Liver (tissue), 9 donors: ENCODE measurements around the gene LPAR3. TPM values are rescaled to one million over a fixed set of nuclear protein-coding genes. Genes with fewer than 3 reads are reported as not detected.

Source experiments
- DNase-seq: peaks from one replicate; pipeline ENCODE4 v3.0.0-alpha.2; 2017; ENCODE audit warnings: low spot score
- H3K27ac ChIP-seq, 2 donors: one replicate each; pipeline ENCODE4 v1.7.0; 2013; ENCODE audit warnings: inconsistent platforms in 2 of 2, low read length in 2 of 2, control low read depth in 1 of 2, low read depth in 1 of 2, mild to moderate bottlenecking in 1 of 2
- H3K27me3 ChIP-seq, 4 donors: one replicate each; pipeline versions ENCODE4 v1.6.1 to v1.7.0; 2013; ENCODE audit warnings: low read length in 3 of 4, inconsistent platforms in 1 of 4, mild to moderate bottlenecking in 1 of 4, moderate library complexity in 1 of 4; ENCODE audit not compliant: control insufficient read depth in 4 of 4, insufficient read depth in 4 of 4
- H3K36me3 ChIP-seq, 4 donors: one replicate each; pipeline versions ENCODE4 v1.6.1 to v1.7.0; 2013; ENCODE audit warnings: low read length in 3 of 4, mild to moderate bottlenecking in 3 of 4, low read depth in 1 of 4, moderate library complexity in 1 of 4; ENCODE audit not compliant: control insufficient read depth in 4 of 4, insufficient read depth in 3 of 4
- H3K4me1 ChIP-seq, 4 donors: one replicate each; pipeline versions ENCODE4 v1.6.1 to v1.7.0; 2013; ENCODE audit warnings: low read length in 3 of 4, mild to moderate bottlenecking in 3 of 4, moderate library complexity in 1 of 4; ENCODE audit not compliant: control insufficient read depth in 4 of 4, insufficient read depth in 4 of 4
- H3K4me3 ChIP-seq, 3 donors: one replicate each; pipeline versions ENCODE4 v1.6.1 to v1.7.0; 2013; ENCODE audit warnings: low read length in 3 of 3, control low read depth in 1 of 3, low read depth in 1 of 3, mild to moderate bottlenecking in 1 of 3
- H3K9ac ChIP-seq, 2 donors: one replicate each; pipeline ENCODE4 v1.7.0; 2013; ENCODE audit warnings: low read length in 2 of 2, mild to moderate bottlenecking in 2 of 2, moderate library complexity in 2 of 2, control low read depth in 1 of 2, low read depth in 1 of 2
- H3K9me3 ChIP-seq, 4 donors: one replicate each; pipeline versions ENCODE4 v1.6.1 to v1.7.0; 2013; ENCODE audit warnings: low read length in 3 of 4; ENCODE audit not compliant: control insufficient read depth in 4 of 4
- GABPA ChIP-seq, 2 donors: IDR thresholded peaks in 1 of 2; conservative IDR thresholded peaks in 1 of 2; 2 replicates each; pipeline ENCODE4 v1.6.1; 2016; ENCODE audit warnings: antibody characterized with exemption in 2 of 2, mild to moderate bottlenecking in 1 of 2, moderate library complexity in 1 of 2
- HNF4G ChIP-seq: IDR thresholded peaks from 2 replicates; pipeline ENCODE4 v1.6.1; 2016; ENCODE audit warnings: antibody characterized with exemption
- JUND ChIP-seq, 2 donors: IDR thresholded peaks; 2 replicates each; pipeline ENCODE4 v1.6.1; 2016; ENCODE audit warnings: antibody characterized with exemption in 2 of 2
- NR2F2 ChIP-seq: IDR thresholded peaks from 2 replicates; pipeline ENCODE4 v1.6.1; 2016; ENCODE audit warnings: antibody characterized with exemption
- RAD21 ChIP-seq, 2 donors: IDR thresholded peaks; 2 replicates each; pipeline ENCODE4 v1.6.1; 2016; ENCODE audit warnings: antibody characterized with exemption in 2 of 2, mild to moderate bottlenecking in 2 of 2
- RXRA ChIP-seq, 2 donors: IDR thresholded peaks; 2 replicates each; pipeline ENCODE4 v1.6.1; 2017 to 2018; ENCODE audit warnings: antibody characterized with exemption in 2 of 2, mild to moderate bottlenecking in 1 of 2
- SP1 ChIP-seq: IDR thresholded peaks from 2 replicates; pipeline ENCODE4 v1.6.1; 2018; ENCODE audit warnings: antibody characterized with exemption, mild to moderate bottlenecking
- TAF1 ChIP-seq: conservative IDR thresholded peaks from 2 replicates; pipeline ENCODE4 v1.6.1; 2016; ENCODE audit warnings: antibody characterized with exemption, mild to moderate bottlenecking
- WGBS: extraction: QIAGEN DNeasy Blood & Tissue Kit; methylation state at CpG from one replicate; pipeline ENCODE4 v1.1.7; 2013; 5-methylcytosine and 5-hydroxymethylcytosine counted together
- polyA plus RNA-seq, 2 donors: library from polyadenylated mRNA; stranded (reverse) in 1 of 2; unstranded in 1 of 2; fragments of 200-250 nt in 1 of 2; fragments of >200 nt in 1 of 2; fragmentation: Nextera tagmentation in 1 of 2; extraction: Ambion mirVana in 1 of 2; gene quantifications; one replicate each; pipeline versions ENCODE4 v1.2.1 to v1.2.3, GENCODE V29; 2013 to 2015
- total RNA-seq, 2 donors: library from RNA; depleted of rRNA; stranded (reverse); fragments of >200 nt; gene quantifications; one replicate each; pipeline ENCODE4 v1.2.3, GENCODE V29; 2014
- TF ChIP-seq, protein P1 (sequence below): IDR thresholded peaks from 2 replicates; pipeline ENCODE4 v1.6.1; 2016; ENCODE audit warnings: antibody characterized with exemption
- TF ChIP-seq, protein P2 (sequence below): IDR thresholded peaks from 2 replicates; pipeline ENCODE4 v1.6.1; 2016; ENCODE audit warnings: antibody characterized with exemption
- TF ChIP-seq, protein P3 (sequence below): IDR thresholded peaks from 2 replicates; pipeline ENCODE4 v1.6.1; 2016; ENCODE audit warnings: antibody characterized with exemption
- TF ChIP-seq, protein P4 (sequence below): fragments of 150-350 bp; IDR thresholded peaks from 2 replicates; pipeline ENCODE4 v1.5.1; 2017; ENCODE audit warnings: improper control_type of control experiment, low read depth, low read length; ENCODE audit not compliant: missing input control
- donor health status: healthy.
- donor health status: healthy.
- donor health status: healthy.
- donor health status: healthy.
- donor health status: healthy.

Gene LPAR3
- total and polyA plus RNA-seq, 4 donors, result 0.56 TPM; not detected in 3

DNA sequence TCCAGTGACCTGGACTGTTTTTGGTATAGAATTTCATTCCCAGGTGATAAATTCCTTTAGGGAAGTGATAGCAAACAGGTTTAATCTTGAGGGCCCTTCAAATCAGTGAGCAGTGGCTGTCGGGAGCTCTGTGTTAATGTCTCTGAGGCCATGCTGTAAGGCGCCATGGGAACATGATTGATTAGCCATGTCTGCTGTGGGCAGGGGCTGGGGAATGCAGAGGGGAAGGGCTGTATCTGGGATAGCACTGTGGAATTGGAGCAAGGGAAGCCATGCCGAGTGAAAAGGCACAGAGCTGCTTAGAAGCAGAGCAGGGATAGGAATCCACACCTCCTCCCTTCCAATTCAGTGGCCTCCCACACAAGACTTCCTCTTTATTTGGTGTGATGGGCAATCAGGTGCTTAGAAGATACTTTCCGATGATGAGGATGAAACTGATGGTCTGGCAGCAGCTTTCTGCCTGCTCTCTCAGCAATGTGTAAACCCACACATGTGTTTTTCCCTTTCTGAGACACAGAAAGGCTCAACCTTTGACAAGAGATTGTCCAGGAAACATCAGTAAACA is 119.0 kb downstream of the LPAR3 start:
- Histone ChIP-seq H3K9me3 (no peaks in the 10 kb centered on the region), H3K4me3 (no peak overlapping the region), H3K36me3 (no peaks in the 10 kb centered on the region), H3K4me1 (no peaks in the 10 kb centered on the region), H3K27me3 (no peaks in the 10 kb centered on the region), H3K27ac (no peak overlapping the region), H3K9ac (no peak overlapping the region)
- TF ChIP-seq SP1, result no peak
- no peak for TF ChIP-seq JUND (IDR thresholded peaks at IDR 0.05)
- TF ChIP-seq HNF4G, result no peak
- no peak for TF ChIP-seq RXRA (IDR thresholded peaks at IDR 0.05)
- TF ChIP-seq TAF1, result no peak
- TF ChIP-seq NR2F2, result no peak
- TF ChIP-seq, protein P1, sequence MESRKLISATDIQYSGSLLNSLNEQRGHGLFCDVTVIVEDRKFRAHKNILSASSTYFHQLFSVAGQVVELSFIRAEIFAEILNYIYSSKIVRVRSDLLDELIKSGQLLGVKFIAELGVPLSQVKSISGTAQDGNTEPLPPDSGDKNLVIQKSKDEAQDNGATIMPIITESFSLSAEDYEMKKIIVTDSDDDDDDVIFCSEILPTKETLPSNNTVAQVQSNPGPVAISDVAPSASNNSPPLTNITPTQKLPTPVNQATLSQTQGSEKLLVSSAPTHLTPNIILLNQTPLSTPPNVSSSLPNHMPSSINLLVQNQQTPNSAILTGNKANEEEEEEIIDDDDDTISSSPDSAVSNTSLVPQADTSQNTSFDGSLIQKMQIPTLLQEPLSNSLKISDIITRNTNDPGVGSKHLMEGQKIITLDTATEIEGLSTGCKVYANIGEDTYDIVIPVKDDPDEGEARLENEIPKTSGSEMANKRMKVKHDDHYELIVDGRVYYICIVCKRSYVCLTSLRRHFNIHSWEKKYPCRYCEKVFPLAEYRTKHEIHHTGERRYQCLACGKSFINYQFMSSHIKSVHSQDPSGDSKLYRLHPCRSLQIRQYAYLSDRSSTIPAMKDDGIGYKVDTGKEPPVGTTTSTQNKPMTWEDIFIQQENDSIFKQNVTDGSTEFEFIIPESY, result no peak
- TF ChIP-seq, protein P2, sequence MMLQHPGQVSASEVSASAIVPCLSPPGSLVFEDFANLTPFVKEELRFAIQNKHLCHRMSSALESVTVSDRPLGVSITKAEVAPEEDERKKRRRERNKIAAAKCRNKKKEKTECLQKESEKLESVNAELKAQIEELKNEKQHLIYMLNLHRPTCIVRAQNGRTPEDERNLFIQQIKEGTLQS, result no peak
- TF ChIP-seq RAD21 (IDR thresholded peaks at IDR 0.05), result no peak
- 80% methylated on average over 4 of the region's 4 CpGs for WGBS
- DNase-seq, result no peak

DNA sequence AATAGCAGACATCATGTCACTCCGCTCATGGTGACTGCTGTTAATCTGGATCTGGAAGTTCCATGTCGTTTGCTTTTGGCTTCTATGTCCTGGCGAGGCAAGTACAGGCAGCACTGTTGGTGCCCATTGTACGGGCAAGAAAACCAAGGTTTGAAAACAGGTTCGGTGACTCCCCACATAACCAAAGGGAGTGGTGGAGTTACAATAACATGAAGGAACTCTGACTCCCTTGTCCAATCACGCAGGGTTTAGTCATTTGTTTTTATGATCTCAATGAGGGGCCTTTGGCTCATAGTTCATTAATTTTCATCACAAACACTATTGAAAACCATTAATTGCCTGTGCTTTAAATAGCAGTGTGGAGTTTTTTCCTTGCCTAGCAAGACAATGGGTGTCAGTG is 119.8 kb downstream of the LPAR3 start:
- no peak for DNase-seq
- H3K4me3 ChIP-seq, result no peak overlapping the region
- no peak overlapping the region for H3K9ac ChIP-seq
- WGBS, result 84% methylated on average over 6 of the region's 6 CpGs
- H3K9me3 ChIP-seq, result no peaks in the 10 kb centered on the region
- TF ChIP-seq GABPA (IDR thresholded peaks at IDR 0.05 in 1 of 2, conservative IDR thresholded peaks at IDR 0.05 in 1 of 2), result no peak
- TF ChIP-seq, protein P3, sequence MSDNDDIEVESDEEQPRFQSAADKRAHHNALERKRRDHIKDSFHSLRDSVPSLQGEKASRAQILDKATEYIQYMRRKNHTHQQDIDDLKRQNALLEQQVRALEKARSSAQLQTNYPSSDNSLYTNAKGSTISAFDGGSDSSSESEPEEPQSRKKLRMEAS, result no peak
- H3K4me1 ChIP-seq, result no peaks in the 10 kb centered on the region
- H3K27ac ChIP-seq, result no peak overlapping the region
- H3K27me3 ChIP-seq, result no peaks in the 10 kb centered on the region
- H3K36me3 ChIP-seq, result no peaks in the 10 kb centered on the region

DNA sequence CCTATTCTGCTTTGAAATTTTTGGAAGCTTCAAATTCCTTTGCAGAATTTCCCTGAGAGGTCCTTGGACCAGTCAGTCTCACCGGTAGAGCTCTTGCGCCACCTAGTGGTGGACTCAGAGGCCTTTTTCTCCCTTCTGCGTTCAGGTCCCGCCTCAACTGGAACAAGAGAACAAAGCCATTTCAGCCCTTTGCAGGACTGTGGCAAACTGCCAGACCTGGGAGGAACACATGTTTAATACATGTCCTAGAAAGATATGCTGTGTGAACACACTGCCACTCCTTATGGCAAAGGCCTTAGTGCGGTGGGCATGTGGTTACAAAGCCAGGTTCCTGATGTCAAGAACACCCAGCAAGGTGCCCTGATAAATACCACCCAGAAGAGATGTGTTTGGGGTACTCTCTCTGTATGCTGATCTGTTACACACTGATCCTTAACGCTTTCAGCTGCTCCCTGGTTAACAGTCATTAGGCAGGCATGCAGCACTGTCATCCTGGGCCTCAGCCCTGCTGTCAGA is 120.5 kb downstream of the LPAR3 start:
- DNase-seq, result peak; percentile 77
- 16% methylated on average over 6 of the region's 6 CpGs for WGBS
- Histone ChIP-seq H3K36me3 (no peaks in the 10 kb centered on the region), H3K4me3 (no peak overlapping the region), H3K4me1 (no peaks in the 10 kb centered on the region), H3K27me3 (no peaks in the 10 kb centered on the region), H3K27ac (no peak overlapping the region), H3K9ac (no peak overlapping the region), H3K9me3 (no peaks in the 10 kb centered on the region)
- TF ChIP-seq RAD21 (IDR thresholded peaks at IDR 0.05) (peak; percentile 95 to 96), NR2F2 (no peak)
- TF ChIP-seq, protein P4, sequence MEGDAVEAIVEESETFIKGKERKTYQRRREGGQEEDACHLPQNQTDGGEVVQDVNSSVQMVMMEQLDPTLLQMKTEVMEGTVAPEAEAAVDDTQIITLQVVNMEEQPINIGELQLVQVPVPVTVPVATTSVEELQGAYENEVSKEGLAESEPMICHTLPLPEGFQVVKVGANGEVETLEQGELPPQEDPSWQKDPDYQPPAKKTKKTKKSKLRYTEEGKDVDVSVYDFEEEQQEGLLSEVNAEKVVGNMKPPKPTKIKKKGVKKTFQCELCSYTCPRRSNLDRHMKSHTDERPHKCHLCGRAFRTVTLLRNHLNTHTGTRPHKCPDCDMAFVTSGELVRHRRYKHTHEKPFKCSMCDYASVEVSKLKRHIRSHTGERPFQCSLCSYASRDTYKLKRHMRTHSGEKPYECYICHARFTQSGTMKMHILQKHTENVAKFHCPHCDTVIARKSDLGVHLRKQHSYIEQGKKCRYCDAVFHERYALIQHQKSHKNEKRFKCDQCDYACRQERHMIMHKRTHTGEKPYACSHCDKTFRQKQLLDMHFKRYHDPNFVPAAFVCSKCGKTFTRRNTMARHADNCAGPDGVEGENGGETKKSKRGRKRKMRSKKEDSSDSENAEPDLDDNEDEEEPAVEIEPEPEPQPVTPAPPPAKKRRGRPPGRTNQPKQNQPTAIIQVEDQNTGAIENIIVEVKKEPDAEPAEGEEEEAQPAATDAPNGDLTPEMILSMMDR, result peak; percentile 93
